KMS-11 (cell line): ENCODE data around the gene SMLR1.

Experiments
- H2AFZ ChIP-seq: fragments of 200-600 bp; sonication (generic); 2 replicates; pipeline ENCODE4 v1.6.1; 2016; ENCODE audit warnings: antibody characterized with exemption, mixed run types, low read depth
- H3K27ac ChIP-seq: fragments of 200-600 bp; sonication (generic); 2 replicates; pipeline ENCODE4 v1.6.1; 2016; ENCODE audit warnings: mild to moderate bottlenecking, mixed run types
- H3K27me3 ChIP-seq: fragments of 200-600 bp; sonication (generic); 2 replicates; pipeline ENCODE4 v1.6.1; 2017; ENCODE audit warnings: mild to moderate bottlenecking, low read depth, mixed run types, moderate library complexity; ENCODE audit not compliant: insufficient read depth
- H3K36me3 ChIP-seq: fragments of 200-600 bp; sonication (generic); 2 replicates; pipeline ENCODE4 v1.6.1; 2017; ENCODE audit warnings: mild to moderate bottlenecking, mixed run types; ENCODE audit not compliant: insufficient read depth
- H3K4me1 ChIP-seq: fragments of 200-600 bp; sonication (generic); 2 replicates; pipeline ENCODE4 v1.6.1; 2016; ENCODE audit warnings: mild to moderate bottlenecking, low read depth, mixed run types; ENCODE audit not compliant: poor library complexity, severe bottlenecking
- H3K4me2 ChIP-seq: fragments of 200-600 bp; sonication (generic); 2 replicates; pipeline ENCODE4 v1.7.0; 2016; ENCODE audit warnings: mild to moderate bottlenecking, mixed run types
- H3K4me3 ChIP-seq: fragments of 200-600 bp; sonication (generic); IDR thresholded peaks from 2 replicates; pipeline ENCODE4 v1.6.1; 2017; ENCODE audit warnings: low read depth, low read length, mixed read lengths; ENCODE audit not compliant: insufficient read depth
- H3K79me2 ChIP-seq: fragments of 200-600 bp; sonication (generic); 2 replicates; pipeline ENCODE4 v1.6.1; 2016; ENCODE audit warnings: low read depth, mixed run types; ENCODE audit not compliant: insufficient read depth
- H3K9ac ChIP-seq: fragments of 200-600 bp; sonication (generic); 2 replicates; pipeline ENCODE4 v1.6.1; 2016; ENCODE audit warnings: mild to moderate bottlenecking, mixed run types
- H4K20me1 ChIP-seq: fragments of 200-600 bp; sonication (generic); 2 replicates; pipeline ENCODE4 v1.6.1; 2016; ENCODE audit warnings: mild to moderate bottlenecking, mixed run types; ENCODE audit not compliant: insufficient read depth
- TF ChIP-seq, protein P1 (sequence below): fragments of 200-600 bp; sonication (generic); conservative IDR thresholded peaks from 2 replicates; pipeline ENCODE4 v1.6.1; 2017; ENCODE audit warnings: low read depth, mild to moderate bottlenecking, antibody characterized with exemption, low read length, moderate library complexity, mixed read lengths

SMLR1 gene

DNA sequence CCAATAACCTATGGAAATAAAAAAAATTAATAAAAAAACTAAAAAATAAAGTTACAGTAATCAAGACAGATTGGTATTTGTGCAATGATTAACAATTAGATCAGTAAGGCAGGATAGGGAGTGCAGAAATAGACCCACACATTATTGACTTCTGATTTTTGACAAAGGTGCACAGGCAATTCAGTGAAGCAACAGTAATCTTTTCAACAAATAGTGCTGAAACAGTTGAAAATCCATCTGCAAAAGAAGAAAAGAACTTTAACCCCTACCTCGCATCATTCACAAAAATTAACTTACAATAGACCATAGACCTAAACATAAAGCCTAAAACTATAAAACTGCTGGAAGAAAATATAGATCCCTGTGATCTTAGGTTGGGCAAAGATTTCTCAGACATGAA lies 4.5 kb upstream of the SMLR1 start:
- Histone ChIP-seq H3K36me3 (no peaks in the 10 kb centered on the region), H3K27ac (no peak overlapping the region), H3K4me3 (no peak overlapping the region), H3K27me3 (no peaks in the 10 kb centered on the region), H3K9ac (no peak overlapping the region), H3K4me1 (no peaks in the 10 kb centered on the region), H2AFZ (no peak overlapping the region), H3K4me2 (no peak overlapping the region), H4K20me1 (no peaks in the 10 kb centered on the region), H3K79me2 (no peaks in the 10 kb centered on the region)
- TF ChIP-seq, protein P1, sequence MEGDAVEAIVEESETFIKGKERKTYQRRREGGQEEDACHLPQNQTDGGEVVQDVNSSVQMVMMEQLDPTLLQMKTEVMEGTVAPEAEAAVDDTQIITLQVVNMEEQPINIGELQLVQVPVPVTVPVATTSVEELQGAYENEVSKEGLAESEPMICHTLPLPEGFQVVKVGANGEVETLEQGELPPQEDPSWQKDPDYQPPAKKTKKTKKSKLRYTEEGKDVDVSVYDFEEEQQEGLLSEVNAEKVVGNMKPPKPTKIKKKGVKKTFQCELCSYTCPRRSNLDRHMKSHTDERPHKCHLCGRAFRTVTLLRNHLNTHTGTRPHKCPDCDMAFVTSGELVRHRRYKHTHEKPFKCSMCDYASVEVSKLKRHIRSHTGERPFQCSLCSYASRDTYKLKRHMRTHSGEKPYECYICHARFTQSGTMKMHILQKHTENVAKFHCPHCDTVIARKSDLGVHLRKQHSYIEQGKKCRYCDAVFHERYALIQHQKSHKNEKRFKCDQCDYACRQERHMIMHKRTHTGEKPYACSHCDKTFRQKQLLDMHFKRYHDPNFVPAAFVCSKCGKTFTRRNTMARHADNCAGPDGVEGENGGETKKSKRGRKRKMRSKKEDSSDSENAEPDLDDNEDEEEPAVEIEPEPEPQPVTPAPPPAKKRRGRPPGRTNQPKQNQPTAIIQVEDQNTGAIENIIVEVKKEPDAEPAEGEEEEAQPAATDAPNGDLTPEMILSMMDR, result no peak

- H3K36me3 ChIP-seq, result no peaks in the 10 kb centered on the region
- H3K79me2 ChIP-seq, result no peaks in the 10 kb centered on the region
- H3K27ac ChIP-seq, result no peak overlapping the region
Measured at GRCh38 chr6:130824978-130825694, 2.1 kb upstream of the SMLR1 start.

DNA sequence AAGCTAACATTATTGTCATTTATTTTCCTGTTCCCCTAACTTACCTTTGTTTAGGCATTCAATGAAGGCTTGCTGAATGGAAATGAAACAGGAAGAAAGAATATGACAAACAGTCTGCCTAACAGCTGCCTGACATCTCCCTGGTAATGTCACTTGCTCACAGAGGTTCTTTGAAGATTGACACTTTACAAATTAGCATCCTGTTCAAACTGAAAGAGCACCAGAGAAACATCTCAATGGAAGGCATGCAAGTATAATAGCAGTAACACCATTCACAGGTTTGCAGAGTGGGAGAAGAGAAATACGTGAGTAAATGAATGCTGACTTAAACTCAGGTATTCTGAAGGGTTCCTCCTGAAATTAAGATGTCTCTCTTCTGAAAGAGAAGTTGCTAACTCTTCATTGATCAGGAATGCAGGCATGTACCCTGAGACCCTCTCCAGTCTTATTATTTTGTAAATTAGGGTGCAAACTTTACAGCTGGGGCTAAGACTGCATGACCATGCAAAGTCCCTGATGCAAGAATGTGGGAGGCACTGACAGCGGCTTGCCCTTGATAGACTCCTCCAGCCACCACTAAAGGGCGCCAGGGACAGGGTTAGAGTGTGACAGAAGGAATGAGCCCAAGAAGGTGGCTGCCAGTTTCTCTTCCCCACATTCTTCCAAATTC lies 1.3 kb upstream of the SMLR1 start:
- H3K36me3 ChIP-seq, result no peaks in the 10 kb centered on the region
- H3K4me1 ChIP-seq, result no peaks in the 10 kb centered on the region
- no peak overlapping the region for H3K4me3 ChIP-seq
- TF ChIP-seq, protein P1, result no peak
- H3K9ac ChIP-seq, result no peak overlapping the region
- no peak overlapping the region for H2AFZ ChIP-seq
- no peaks in the 10 kb centered on the region for H3K79me2 ChIP-seq
- H3K27ac ChIP-seq, result no peak overlapping the region
- no peak overlapping the region for H3K4me2 ChIP-seq
- H4K20me1 ChIP-seq, result no peaks in the 10 kb centered on the region
- H3K27me3 ChIP-seq, result no peaks in the 10 kb centered on the region

More at GRCh38 chr6:130824978-130825694, 2.1 kb upstream of the SMLR1 start:
- no peaks in the 10 kb centered on the region for H3K4me1 ChIP-seq
- H2AFZ ChIP-seq, result no peak overlapping the region
- TF ChIP-seq, protein P1, result no peak
- no peaks in the 10 kb centered on the region for H4K20me1 ChIP-seq
- no peak overlapping the region for H3K9ac ChIP-seq
- H3K4me2 ChIP-seq, result no peak overlapping the region
- no peaks in the 10 kb centered on the region for H3K27me3 ChIP-seq
- H3K4me3 ChIP-seq, result no peak overlapping the region

DNA sequence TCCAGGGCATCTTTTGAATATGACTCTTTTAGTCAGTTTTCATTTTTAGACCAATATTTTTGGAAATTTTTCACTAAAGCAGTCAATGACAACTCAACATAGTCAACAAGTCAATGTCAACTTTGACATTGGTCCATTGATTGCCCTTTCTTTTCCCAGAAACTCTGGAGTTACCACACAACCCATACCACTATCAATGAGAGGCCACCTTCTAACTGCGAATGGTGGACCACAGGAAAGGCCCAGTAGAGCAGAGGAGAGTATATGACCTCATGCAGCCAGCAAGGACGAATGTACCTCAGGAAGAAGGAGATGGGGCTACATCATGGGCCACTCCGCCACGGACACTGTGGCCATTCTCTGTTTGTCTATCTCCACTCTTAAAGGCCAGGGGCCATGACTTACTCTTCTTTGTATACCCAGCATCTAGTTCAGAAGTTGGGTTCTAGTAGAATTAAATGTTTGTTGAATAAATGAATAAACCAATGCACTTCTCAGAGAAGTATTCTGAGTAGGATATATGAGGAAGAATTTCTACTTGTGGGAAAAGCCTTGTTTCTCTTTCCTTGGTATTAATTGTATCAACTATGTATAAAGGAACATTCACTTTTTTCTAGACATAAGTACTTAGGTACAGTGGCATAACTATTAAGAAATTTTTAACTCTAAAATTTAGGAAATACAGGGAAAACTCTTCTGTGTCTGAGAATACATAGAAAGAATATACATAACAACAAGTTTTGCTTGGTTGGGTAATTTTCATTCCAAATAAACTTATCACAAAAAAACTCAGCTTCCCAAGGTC lies 562 bp upstream of the SMLR1 start:
- H2AFZ ChIP-seq, result no peak overlapping the region
- no peaks in the 10 kb centered on the region for H3K27me3 ChIP-seq
- no peak overlapping the region for H3K4me3 ChIP-seq
- H3K4me2 ChIP-seq, result no peak overlapping the region
- H3K36me3 ChIP-seq, result no peaks in the 10 kb centered on the region
- H3K4me1 ChIP-seq, result no peaks in the 10 kb centered on the region
- no peak overlapping the region for H3K9ac ChIP-seq
- TF ChIP-seq, protein P1, result no peak
- no peaks in the 10 kb centered on the region for H4K20me1 ChIP-seq
- no peaks in the 10 kb centered on the region for H3K79me2 ChIP-seq
- H3K27ac ChIP-seq, result no peak overlapping the region
